GM12874 (cell line): Measurements from ENCODE around the gene TP53INP2.

Source experiments
- CTCF ChIP-seq: IDR thresholded peaks from 2 replicates; pipeline ENCODE4 v1.5.1; 2011; ENCODE audit warnings: low read depth, mild to moderate bottlenecking, control low read depth, low read length, moderate library complexity; ENCODE audit not compliant: insufficient read depth

TP53INP2 gene, protein sequence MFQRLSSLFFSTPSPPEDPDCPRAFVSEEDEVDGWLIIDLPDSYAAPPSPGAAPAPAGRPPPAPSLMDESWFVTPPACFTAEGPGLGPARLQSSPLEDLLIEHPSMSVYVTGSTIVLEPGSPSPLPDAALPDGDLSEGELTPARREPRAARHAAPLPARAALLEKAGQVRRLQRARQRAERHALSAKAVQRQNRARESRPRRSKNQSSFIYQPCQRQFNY

DNA sequence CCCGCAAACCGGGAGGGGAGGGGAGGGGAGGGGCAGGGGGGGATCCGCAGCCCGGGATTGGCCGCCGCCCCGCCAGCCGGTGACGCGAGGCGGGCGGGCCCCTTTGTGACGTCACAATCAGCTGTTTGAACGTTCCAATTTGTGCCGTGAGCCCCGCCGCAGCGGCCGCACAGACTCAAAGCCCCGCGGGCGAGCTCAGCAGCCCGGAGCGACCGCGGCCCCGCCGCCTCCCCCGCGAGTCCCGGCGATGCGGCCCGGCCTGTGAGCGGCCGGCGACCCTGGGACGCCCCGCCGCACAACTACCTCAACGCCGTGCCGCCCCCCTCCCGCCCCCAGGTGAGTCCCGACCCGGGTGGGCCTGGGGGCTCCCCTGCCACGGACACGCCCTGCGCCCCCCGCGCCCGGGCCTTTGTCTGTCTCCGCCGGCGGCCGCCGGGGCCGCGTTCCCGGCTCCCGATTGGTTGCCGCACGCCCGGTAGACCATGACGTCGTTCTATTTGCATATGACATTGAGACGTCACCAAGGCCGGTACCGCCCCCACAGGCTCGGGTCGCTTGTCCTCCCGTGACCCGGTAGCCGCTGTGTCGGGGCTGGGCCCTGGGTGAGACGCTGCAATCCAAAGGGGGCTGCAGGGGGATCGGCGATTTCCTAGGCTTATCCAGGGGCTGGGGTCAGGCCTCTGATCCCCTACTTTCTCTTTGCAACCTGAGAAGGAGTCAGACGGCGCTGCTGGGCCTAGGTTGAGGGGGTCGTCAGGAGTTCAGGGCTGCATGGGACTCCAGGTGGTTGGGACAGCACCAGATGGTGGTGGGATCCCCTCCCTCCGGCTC lies at the start of gene TP53INP2:
TP53INP2 (plus strand) TSS at position 168 of the 831 bp plus-strand sequence. CDS start 4,396 bp downstream, outside the sequence.
- TF ChIP-seq CTCF = no peak

DNA sequence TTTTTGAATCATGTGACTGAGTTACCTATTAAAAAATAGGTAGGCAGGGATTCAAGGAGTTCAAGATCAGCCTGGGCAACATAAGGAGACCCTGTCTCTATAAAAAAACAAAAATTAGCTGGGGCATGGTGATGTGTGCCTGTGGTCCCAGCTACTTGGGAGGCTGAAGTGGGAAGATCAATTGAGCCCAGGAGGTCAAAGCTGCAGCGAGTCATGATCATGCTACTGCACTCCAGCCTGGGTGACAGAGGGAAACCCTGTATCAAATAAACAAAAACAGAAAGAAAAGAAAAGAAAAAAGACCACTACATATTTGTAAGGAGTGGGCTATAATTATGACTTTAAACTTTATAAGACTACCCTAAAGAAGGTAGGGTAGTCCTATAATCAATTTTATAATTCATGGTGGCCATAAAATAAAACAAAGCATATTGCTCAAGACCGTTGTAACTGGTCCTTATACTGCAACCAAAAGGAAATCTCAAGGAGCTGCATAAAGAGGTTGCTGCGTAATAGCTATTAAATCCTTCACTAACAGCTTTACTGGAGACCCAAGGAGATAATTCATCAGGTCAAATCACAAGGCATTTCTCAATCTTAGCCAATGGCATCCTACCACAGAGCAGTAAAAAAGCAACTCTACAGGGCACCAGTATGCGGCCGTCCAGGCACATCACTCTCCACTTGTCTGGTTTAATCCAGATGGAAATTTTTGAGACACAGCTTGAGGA lies 40.8 kb upstream of the TP53INP2 start:
- TF ChIP-seq CTCF = no peak

GRCh38 chr20:34669094-34669493 lies 35.0 kb upstream of the TP53INP2 start:
- no peak for TF ChIP-seq CTCF

- no peak for TF ChIP-seq CTCF
Measured at GRCh38 chr20:34673412-34673811, 30.7 kb upstream of the TP53INP2 start.

DNA sequence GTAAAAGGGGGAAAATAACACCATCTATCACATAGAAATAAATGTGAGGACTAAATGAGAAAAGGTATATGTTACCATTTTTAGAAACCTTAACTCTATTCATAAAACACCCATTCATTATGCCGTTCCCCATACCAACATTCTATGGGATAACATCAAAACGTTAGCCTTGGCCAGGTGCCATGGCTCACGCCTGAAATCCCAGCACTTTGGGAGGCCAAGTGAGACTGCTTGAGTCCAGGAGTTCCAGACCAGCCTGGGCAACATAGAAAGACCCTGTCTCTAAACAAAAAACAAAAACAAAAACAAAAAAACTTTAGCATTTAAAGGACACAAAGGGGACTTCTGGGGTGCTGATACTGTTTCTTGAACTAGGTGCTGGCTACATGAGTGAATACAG lies 28.6 kb upstream of the TP53INP2 start:
- TF ChIP-seq CTCF = no peak

DNA sequence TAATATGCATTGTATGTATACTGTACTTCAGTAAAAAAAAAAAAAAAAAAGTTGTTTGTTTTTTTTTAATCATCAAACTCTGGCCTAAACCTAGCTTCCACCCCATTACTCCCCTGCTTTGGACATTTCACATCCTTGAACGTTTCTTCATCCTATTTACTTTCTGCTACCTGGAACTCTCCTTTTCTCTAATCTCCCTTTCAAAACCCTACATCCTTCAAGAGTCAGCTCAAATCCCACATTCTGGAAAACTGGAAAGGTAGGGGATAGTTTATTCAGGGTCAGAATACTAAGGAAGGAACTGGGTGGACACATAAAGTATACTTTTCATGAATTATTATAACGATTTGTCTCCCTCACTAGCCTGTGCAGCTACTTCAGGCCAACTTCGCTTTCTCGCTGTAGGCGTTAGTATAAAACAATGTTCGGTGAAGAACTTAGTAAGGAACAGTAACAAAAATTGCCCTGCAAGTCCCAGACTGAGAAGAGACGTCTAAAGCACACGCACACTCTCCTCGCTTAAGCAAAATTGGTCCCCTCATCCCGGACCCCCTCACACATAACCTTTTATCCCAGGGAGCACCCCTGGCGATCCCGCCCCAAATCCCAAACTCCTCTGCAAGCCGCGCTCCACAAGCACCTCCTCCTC lies 28.0 kb upstream of the TP53INP2 start:
- no peak for TF ChIP-seq CTCF
